ENCODE data around the gene NDP.

- no peak for TF ChIP-seq EZH2 (IDR thresholded peaks at IDR 0.05)
- TF ChIP-seq FOXP2 (optimal IDR thresholded peaks at IDR 0.05; ENCODE audit: control extremely low read depth, extremely low read length, insufficient read depth): no peak
- no peak for TF ChIP-seq POLR2AphosphoS5 (IDR thresholded peaks at IDR 0.05; ENCODE audit: borderline replicate concordance, low read depth, low read length)
Measured at GRCh38 chrX:43985511-43985910, 12.3 kb upstream of the NDP start.

All from SK-N-MC (cell line).